ENCODE measurements around the gene FHOD3. TPM values are rescaled to one million over a fixed set of nuclear protein-coding genes. Genes with fewer than 3 reads are reported as not detected.

The FHOD3 gene
- total and polyA plus RNA-seq, 2 of the 13 experiments (the other 11 are each of a cell fraction or from before 2014, with no cell fraction given) = 0.07 TPM; not detected in 1

DNA sequence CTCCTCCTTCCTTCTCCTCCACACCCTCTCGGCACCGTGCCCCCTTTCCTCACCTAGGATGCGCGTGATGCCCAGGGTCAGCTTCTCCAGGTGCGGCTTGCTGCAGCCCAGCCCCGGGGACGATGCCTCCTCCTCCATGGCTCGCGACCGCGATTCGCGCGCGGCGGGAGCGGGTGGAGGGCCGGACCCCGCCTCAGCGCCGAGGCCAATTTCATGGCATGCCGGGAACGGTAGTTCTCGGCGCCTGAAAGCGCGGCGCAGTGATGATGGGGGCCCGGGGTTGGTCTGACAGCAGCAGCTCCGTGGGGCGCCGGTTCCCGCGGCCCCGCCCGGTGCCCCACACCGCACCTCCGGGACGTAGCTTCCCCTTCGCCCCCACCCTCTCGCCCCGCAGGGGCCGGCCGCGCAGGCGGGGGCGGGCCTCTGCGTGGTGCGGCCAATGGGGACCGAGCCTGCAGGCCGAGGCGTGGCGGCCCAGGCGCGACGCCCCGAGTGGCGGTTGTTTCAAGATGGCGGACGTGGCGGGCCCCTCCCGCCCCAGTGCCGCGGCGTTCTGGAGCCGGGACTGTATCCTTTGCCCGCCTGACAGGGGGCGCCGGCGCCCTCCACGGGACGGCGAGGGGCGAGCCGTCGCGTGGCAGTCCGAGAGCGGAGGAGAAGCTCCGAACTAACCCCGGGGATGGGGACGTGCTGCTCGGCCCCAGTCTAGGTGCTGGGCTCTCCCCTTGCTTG, 531.3 kb downstream of the FHOD3 start, which contains the start of the genes KIAA1328 and TPGS2 (continued):
- TF ChIP-seq, protein P1, sequence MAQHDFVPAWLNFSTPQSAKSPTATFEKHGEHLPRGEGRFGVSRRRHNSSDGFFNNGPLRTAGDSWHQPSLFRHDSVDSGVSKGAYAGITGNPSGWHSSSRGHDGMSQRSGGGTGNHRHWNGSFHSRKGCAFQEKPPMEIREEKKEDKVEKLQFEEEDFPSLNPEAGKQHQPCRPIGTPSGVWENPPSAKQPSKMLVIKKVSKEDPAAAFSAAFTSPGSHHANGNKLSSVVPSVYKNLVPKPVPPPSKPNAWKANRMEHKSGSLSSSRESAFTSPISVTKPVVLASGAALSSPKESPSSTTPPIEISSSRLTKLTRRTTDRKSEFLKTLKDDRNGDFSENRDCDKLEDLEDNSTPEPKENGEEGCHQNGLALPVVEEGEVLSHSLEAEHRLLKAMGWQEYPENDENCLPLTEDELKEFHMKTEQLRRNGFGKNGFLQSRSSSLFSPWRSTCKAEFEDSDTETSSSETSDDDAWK (CRISPR knock-in tag; IDR thresholded peaks at IDR 0.05) = no peak
- TF ChIP-seq SATB2 (CRISPR knock-in tag; IDR thresholded peaks at IDR 0.05) (peak; percentile 24; the same call in 1 of the 2 replicates), ZSCAN25 (CRISPR knock-in tag; IDR thresholded peaks at IDR 0.05) (peak; percentile 21; the same call in 1 of the 2 replicates), ESRRA (CRISPR knock-in tag; IDR thresholded peaks at IDR 0.05; ENCODE audit: low read depth) (0 out of 2 replicates have a peak, but pooled peaks have one; percentile 9), ERF (CRISPR knock-in tag; IDR thresholded peaks at IDR 0.05) (peak; percentile 46; the same call in 1 of the 2 replicates), KLF11 (CRISPR knock-in tag; IDR thresholded peaks at IDR 0.05) (0 out of 2 replicates have a peak, but pooled peaks have one; percentile 8), KDM1A (CRISPR knock-in tag; IDR thresholded peaks at IDR 0.05) (peak; percentile 96), ZC3H13 (CRISPR knock-in tag; IDR thresholded peaks at IDR 0.05) (peak; percentile 74; the same call in 1 of the 2 replicates), MTF2 (CRISPR knock-in tag; IDR thresholded peaks at IDR 0.05; ENCODE audit: borderline replicate concordance) (peak; percentile 30; the same call in 1 of the 2 replicates), CHD4 (IDR thresholded peaks at IDR 0.05; ENCODE audit: borderline replicate concordance, low read length) (no peak), ZMAT3 (CRISPR knock-in tag; conservative IDR thresholded peaks at IDR 0.05) (peak; percentile 82), DR1 (CRISPR knock-in tag; IDR thresholded peaks at IDR 0.05) (0 out of 2 replicates have a peak, but pooled peaks have one; percentile 26)
- TF ChIP-seq, protein P2, sequence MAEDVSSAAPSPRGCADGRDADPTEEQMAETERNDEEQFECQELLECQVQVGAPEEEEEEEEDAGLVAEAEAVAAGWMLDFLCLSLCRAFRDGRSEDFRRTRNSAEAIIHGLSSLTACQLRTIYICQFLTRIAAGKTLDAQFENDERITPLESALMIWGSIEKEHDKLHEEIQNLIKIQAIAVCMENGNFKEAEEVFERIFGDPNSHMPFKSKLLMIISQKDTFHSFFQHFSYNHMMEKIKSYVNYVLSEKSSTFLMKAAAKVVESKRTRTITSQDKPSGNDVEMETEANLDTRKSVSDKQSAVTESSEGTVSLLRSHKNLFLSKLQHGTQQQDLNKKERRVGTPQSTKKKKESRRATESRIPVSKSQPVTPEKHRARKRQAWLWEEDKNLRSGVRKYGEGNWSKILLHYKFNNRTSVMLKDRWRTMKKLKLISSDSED (CRISPR knock-in tag; IDR thresholded peaks at IDR 0.05) = 0 out of 2 replicates have a peak, but pooled peaks have one; percentile 34
- TF ChIP-seq, protein P3, sequence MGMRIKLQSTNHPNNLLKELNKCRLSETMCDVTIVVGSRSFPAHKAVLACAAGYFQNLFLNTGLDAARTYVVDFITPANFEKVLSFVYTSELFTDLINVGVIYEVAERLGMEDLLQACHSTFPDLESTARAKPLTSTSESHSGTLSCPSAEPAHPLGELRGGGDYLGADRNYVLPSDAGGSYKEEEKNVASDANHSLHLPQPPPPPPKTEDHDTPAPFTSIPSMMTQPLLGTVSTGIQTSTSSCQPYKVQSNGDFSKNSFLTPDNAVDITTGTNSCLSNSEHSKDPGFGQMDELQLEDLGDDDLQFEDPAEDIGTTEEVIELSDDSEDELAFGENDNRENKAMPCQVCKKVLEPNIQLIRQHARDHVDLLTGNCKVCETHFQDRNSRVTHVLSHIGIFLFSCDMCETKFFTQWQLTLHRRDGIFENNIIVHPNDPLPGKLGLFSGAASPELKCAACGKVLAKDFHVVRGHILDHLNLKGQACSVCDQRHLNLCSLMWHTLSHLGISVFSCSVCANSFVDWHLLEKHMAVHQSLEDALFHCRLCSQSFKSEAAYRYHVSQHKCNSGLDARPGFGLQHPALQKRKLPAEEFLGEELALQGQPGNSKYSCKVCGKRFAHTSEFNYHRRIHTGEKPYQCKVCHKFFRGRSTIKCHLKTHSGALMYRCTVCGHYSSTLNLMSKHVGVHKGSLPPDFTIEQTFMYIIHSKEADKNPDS (CRISPR knock-in tag; IDR thresholded peaks at IDR 0.05) = peak; percentile 75; the same call in 1 of the 2 replicates
- TF ChIP-seq, protein P4, sequence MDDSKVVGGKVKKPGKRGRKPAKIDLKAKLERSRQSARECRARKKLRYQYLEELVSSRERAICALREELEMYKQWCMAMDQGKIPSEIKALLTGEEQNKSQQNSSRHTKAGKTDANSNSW (CRISPR knock-in tag; IDR thresholded peaks at IDR 0.05; ENCODE audit: borderline replicate concordance) = no peak
- TF ChIP-seq, protein P5, sequence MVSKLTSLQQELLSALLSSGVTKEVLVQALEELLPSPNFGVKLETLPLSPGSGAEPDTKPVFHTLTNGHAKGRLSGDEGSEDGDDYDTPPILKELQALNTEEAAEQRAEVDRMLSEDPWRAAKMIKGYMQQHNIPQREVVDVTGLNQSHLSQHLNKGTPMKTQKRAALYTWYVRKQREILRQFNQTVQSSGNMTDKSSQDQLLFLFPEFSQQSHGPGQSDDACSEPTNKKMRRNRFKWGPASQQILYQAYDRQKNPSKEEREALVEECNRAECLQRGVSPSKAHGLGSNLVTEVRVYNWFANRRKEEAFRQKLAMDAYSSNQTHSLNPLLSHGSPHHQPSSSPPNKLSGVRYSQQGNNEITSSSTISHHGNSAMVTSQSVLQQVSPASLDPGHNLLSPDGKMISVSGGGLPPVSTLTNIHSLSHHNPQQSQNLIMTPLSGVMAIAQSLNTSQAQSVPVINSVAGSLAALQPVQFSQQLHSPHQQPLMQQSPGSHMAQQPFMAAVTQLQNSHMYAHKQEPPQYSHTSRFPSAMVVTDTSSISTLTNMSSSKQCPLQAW (CRISPR knock-in tag; IDR thresholded peaks at IDR 0.05) = 0 out of 2 replicates have a peak, but pooled peaks have one; percentile 66

Measured in HepG2 (cell line).